Lower lobe of right lung (tissue), 2 donors: ENCODE measurements around the gene SURF2. TPM values are rescaled to one million over a fixed set of nuclear protein-coding genes. Genes with fewer than 3 reads are reported as not detected.

Source experiments
- ATAC-seq, 2 donors: fragments of 200-7000 bp; cut with Tn5 transposase; one replicate each; pipeline ENCODE4 v1.9.1; 2020 to 2022; ENCODE audit warnings: mild to moderate bottlenecking in 2 of 2, moderate library complexity in 2 of 2
- DNase-seq: peaks from one replicate; pipeline ENCODE4 v3.0.0-alpha.2; 2020
- H3K27ac ChIP-seq: fragments of 200-600 bp; one replicate; pipeline ENCODE4 v1.8.0; 2022
- H3K27me3 ChIP-seq: fragments of 200-600 bp; one replicate; pipeline ENCODE4 v1.8.0; 2022; ENCODE audit warnings: low read depth
- H3K36me3 ChIP-seq: fragments of 200-600 bp; one replicate; pipeline ENCODE4 v1.8.0; 2022; ENCODE audit warnings: mild to moderate bottlenecking
- H3K4me1 ChIP-seq: fragments of 200-600 bp; one replicate; pipeline ENCODE4 v1.8.0; 2022
- H3K4me3 ChIP-seq: fragments of 200-600 bp; one replicate; pipeline ENCODE4 v1.8.0; 2022; ENCODE audit warnings: mild to moderate bottlenecking
- H3K9me3 ChIP-seq: fragments of 200-600 bp; one replicate; pipeline ENCODE4 v1.8.0; 2022
- CTCF ChIP-seq: fragments of 200-600 bp; IDR thresholded peaks from one replicate; pipeline ENCODE4 v1.8.0; 2022; ENCODE audit warnings: antibody characterized with exemption, mild to moderate bottlenecking
- intact Hi-C: fragments of 100-400 bp; cut with DNase I; formaldehyde crosslinking; loops from one replicate; pipeline ENCODE4 v1.11.0; 2022
- total RNA-seq: library from RNA; stranded (reverse); fragmentation: NEBNext Ultra II Directional; extraction: Animal tissue kit (Norgen Biotek cat#: 25700); gene quantifications from one replicate; pipeline ENCODE4 v1.2.1, GENCODE V29; 2021
- donor health status: DM: no; HTN: yes; CAD: no; lungs with severe emphysema.

The SURF2 gene
- total RNA-seq, 1 donor from 2014 or later: 15.2 TPM

- Histone ChIP-seq H3K27me3 (no peaks in the 10 kb centered on the region), H3K4me3 (no peak overlapping the region), H3K4me1 (peaks cover 21% of the 10 kb centered on the region), H3K36me3 (peaks cover 81% of the 10 kb centered on the region), H3K27ac (no peak overlapping the region), H3K9me3 (no peaks in the 10 kb centered on the region)
- peak; percentile 37 for DNase-seq
- ATAC-seq: no peak
- intact Hi-C loops: no loop called here
- no peak for TF ChIP-seq CTCF
Observed at GRCh38 chr9:133360400-133361393, 4.3 kb downstream of the SURF2 start.

- DNase-seq (peak; percentile 24), ATAC-seq (no peak)
- no peak for TF ChIP-seq CTCF
- peaks cover 90% of the 10 kb centered on the region for H3K36me3 ChIP-seq
- H3K4me3 ChIP-seq: no peak overlapping the region
- no peaks in the 10 kb centered on the region for H3K27me3 ChIP-seq
- peaks cover 20% of the 10 kb centered on the region for H3K4me1 ChIP-seq
- intact Hi-C loops: no loop called here
- no peak overlapping the region for H3K27ac ChIP-seq
- H3K9me3 ChIP-seq: no peaks in the 10 kb centered on the region
Observed at GRCh38 chr9:133361507-133362092, 5.2 kb downstream of the SURF2 start.

GRCh38 chr9:133362359-133363044 lies 6.2 kb downstream of the SURF2 start:
- ATAC-seq: no peak
- Histone ChIP-seq H3K36me3 (peaks cover 99% of the 10 kb centered on the region), H3K27ac (no peak overlapping the region), H3K4me1 (peaks cover 18% of the 10 kb centered on the region), H3K4me3 (no peak overlapping the region), H3K27me3 (no peaks in the 10 kb centered on the region), H3K9me3 (no peaks in the 10 kb centered on the region)
- intact Hi-C loops: no loop called here
- TF ChIP-seq CTCF: no peak
- peak; percentile 33 for DNase-seq

GRCh38 chr9:133366435-133366834 lies 10.1 kb downstream of the SURF2 start:
- peak; percentile 36 for DNase-seq
- no peaks in the 10 kb centered on the region for H3K9me3 ChIP-seq
- no peak overlapping the region for H3K4me3 ChIP-seq
- intact Hi-C loops: no loop called here
- no peak for ATAC-seq
- H3K4me1 ChIP-seq: peaks cover 47% of the 10 kb centered on the region
- no peak overlapping the region for H3K27ac ChIP-seq
- H3K27me3 ChIP-seq: no peaks in the 10 kb centered on the region
- peaks cover 96% of the 10 kb centered on the region for H3K36me3 ChIP-seq
- no peak for TF ChIP-seq CTCF

GRCh38 chr9:133367221-133367620 lies 10.9 kb downstream of the SURF2 start:
- Histone ChIP-seq H3K36me3 (peaks cover 92% of the 10 kb centered on the region), H3K4me1 (peaks cover 55% of the 10 kb centered on the region)
- intact Hi-C loops: no loop called here

More at GRCh38 chr9:133367221-133367620, 10.9 kb downstream of the SURF2 start:
- DNase-seq: peak; percentile 40
- H3K27ac ChIP-seq: no peak overlapping the region
- no peak overlapping the region for H3K4me3 ChIP-seq
- ATAC-seq: no peak
- no peak for TF ChIP-seq CTCF
- no peaks in the 10 kb centered on the region for H3K27me3 ChIP-seq
- no peaks in the 10 kb centered on the region for H3K9me3 ChIP-seq
